Esophagus muscularis mucosa (tissue), 4 donors: ENCODE data around the gene DNAH17.

ENCODE experiments used
- EP300 ChIP-seq: sonication (generic); formaldehyde crosslinking; IDR thresholded peaks from one replicate; pipeline ENCODE4 v1.6.1; 2017; ENCODE audit warnings: antibody characterized with exemption
- POLR2AphosphoS5 ChIP-seq, 2 donors: sonication (generic); formaldehyde crosslinking; IDR thresholded peaks; one replicate each; pipeline ENCODE4 v1.6.1; 2017; ENCODE audit warnings: antibody characterized with exemption in 2 of 2
- TF ChIP-seq, protein P1 (sequence below), 3 experiments: fragments of 200-600 bp in 2 of 3; fragments of 450-650 bp in 1 of 3; sonication (generic) in 2 of 3; IDR thresholded peaks; one replicate each; pipeline ENCODE4 v1.5.1; 2017 to 2019; ENCODE audit warnings: antibody characterized with exemption in 3 of 3, mild to moderate bottlenecking in 2 of 3, moderate library complexity in 1 of 3

DNA sequence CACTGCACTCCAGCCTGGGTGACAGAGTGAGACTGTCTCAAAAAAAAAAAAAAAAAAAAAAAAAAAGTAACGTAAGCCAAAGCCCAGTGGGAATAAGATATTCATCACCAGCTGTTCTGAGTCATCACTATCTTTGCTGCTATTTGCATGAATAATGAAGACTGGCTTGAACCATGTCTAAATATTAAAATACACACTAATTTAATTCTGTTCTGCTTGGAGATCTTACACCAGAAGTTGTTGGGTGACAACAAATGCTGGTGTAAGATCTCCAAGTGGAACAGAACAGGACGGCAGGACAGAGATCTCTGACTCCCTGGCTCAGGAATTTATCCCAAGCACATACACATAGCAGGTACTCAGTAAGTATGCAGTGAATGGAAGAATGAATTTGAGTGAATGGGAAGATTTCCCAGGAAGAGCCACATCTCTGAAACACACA is 19.6 kb downstream of the DNAH17 start:
- TF ChIP-seq, protein P1, sequence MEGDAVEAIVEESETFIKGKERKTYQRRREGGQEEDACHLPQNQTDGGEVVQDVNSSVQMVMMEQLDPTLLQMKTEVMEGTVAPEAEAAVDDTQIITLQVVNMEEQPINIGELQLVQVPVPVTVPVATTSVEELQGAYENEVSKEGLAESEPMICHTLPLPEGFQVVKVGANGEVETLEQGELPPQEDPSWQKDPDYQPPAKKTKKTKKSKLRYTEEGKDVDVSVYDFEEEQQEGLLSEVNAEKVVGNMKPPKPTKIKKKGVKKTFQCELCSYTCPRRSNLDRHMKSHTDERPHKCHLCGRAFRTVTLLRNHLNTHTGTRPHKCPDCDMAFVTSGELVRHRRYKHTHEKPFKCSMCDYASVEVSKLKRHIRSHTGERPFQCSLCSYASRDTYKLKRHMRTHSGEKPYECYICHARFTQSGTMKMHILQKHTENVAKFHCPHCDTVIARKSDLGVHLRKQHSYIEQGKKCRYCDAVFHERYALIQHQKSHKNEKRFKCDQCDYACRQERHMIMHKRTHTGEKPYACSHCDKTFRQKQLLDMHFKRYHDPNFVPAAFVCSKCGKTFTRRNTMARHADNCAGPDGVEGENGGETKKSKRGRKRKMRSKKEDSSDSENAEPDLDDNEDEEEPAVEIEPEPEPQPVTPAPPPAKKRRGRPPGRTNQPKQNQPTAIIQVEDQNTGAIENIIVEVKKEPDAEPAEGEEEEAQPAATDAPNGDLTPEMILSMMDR (IDR thresholded peaks at IDR 0.05) = no peak
- TF ChIP-seq POLR2AphosphoS5 (IDR thresholded peaks at IDR 0.05) (no peak), EP300 (no peak)
